HG02870 (cell line): ENCODE data around the gene NHERF1.

Experiments used
- ATAC-seq: cut with Tn5 transposase; IDR thresholded peaks from one replicate; pipeline ENCODE4 v1.9.1; 2021; ENCODE audit warnings: mild to moderate bottlenecking, moderate library complexity; ENCODE audit not compliant: unreplicated experiment

The NHERF1 gene

GRCh38 chr17:74782571-74782970, 34.1 kb downstream of the NHERF1 start:
- no peak for ATAC-seq

GRCh38 chr17:74784125-74784810, 35.8 kb downstream of the NHERF1 start:
- ATAC-seq = no peak

- no peak for ATAC-seq
Observed at GRCh38 chr17:74785096-74785980, 36.9 kb downstream of the NHERF1 start.

DNA sequence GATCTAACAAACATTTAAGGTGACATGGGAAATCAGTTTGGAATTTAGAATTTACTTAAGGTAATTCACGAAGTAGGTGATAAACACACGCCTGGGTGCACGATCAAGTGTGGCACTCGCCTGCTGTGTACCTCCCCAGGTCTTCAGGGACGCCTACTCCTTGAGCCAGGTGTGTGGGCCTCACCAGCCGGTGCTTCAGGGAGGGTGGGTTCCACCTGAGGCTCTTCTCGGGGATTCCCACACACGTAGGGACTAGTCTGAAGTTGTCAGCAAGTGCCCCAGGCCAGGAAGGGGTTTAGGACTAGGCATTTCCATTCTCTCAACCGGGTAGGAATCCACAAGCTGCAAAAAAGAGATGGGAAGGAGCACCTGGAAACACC, 37.5 kb downstream of the NHERF1 start:
- no peak for ATAC-seq

DNA sequence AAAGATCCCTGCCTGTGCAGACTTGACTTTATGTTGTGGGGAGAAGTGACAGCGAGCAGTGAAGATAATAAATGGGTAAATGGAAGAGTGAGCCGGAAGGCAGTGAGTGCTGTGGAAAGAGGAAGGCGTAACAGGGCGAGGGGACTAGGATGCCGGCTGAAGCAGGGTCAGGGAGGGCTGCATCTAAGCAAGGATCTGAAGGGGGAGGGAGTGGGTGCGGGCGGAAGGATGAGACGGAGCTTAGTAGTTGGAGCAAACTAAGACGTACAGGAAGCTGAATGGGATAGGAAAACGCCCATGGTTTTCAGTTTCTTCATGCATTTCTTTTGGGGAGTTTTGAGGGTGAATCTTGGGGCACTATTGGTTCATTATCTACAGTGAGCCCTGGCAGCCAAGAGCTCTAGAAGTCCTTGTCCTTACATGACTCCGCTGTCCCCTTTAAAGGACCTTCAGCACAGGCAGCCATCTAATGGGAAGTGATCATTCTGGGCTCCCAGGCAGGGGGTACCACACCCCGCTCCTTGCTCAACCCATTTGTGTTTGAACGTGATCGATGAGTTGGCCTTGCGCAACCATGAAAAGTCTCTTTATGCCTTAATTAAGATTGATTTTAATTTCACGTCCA, 38.1 kb downstream of the NHERF1 start:
- no peak for ATAC-seq

DNA sequence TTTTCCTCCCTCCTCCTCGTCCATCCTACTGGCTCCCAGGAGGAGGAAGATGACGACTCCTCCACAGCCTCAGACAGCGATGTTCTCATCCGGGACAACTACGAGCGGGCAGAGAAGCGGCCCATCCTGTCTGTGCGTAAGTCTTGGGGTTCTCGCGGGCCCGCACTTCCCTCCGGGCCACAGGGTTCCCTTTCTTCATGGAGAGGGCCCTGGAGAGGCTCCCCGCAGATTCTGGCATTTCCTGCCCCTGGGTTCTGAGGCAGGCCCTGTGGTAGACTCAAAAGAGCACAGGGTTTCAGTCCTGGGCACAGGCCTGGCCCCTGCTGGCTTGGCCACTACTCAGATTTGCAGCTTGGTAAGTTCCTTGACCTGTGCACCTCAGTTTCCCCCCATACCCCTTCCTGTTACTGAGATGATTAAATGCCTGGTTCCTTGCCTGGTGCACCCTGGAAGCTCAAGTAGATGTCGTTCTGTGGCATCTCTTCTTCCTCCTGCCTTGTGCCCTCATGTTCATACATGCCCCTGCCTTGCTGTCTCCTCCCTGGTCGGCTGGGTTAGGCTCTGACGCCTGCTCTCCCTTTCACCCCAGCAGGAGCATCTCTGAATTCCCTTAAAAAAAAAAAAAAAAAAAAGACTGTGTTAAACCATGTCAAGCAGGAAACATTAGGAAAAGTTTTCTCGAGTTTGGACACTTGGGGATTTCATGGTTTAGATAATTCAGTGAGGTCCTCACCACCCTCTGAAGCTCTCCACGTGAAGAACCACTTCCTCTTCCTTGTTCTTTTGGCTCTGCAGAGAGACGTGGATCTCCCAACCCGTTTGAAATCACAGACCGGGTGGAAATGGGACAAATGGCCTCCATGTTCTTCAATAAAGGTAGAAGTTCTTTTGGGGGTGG, 42.0 kb downstream of the NHERF1 start:
- ATAC-seq = no peak

- ATAC-seq = no peak
Observed at GRCh38 chr17:74792586-74793105, 44.2 kb downstream of the NHERF1 start.

GRCh38 chr17:74795327-74796020, 47.0 kb downstream of the NHERF1 start:
- ATAC-seq = no peak

GRCh38 chr17:74796211-74796610, 47.8 kb downstream of the NHERF1 start:
- ATAC-seq = no peak

DNA sequence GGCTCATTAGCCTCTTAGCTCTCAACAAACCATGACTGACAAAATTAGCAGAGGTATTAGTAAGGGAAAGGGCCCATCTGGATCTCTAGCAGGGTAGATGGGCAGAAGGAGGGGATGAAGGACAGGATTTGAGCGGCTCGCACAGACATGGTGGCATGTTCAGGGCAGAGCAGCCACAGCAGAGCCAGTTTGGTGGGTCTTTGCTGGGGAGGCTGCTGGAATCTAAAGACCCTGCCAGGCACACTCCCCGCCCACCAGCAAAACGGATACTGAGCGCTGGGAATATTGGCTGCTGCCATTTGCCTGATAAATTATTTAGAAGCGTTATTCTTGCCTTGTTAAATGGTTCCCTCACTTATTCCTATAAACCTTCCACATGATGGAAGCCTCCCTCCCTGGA, 48.4 kb downstream of the NHERF1 start:
- ATAC-seq = no peak

- ATAC-seq = no peak
Observed at GRCh38 chr17:74797824-74798223, 49.4 kb downstream of the NHERF1 start.

DNA sequence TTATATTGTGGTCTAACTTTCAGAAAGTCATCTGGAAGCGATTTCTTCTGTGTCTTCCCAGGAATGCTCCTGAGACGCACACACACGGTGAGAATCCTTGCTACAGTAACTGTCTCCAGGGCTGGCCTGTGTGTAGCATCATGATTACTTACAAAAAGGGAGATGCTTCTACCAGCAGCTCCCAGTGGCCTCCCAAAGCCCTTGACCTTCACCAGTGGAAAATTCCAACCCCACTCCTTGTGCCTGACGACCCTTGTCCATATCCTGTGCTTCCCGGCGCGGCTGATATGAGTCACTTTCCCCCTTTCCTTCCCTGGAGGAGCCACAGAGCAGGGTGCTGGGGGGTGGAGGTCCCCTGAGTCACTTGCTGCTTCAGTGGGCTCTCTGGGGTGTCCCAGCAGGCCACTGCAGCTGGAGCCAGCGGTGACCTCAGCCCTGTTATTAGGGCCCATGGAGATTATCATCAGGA, 49.8 kb downstream of the NHERF1 start:
- ATAC-seq = no peak

GRCh38 chr17:74799097-74799496, 50.7 kb downstream of the NHERF1 start:
- ATAC-seq = no peak

DNA sequence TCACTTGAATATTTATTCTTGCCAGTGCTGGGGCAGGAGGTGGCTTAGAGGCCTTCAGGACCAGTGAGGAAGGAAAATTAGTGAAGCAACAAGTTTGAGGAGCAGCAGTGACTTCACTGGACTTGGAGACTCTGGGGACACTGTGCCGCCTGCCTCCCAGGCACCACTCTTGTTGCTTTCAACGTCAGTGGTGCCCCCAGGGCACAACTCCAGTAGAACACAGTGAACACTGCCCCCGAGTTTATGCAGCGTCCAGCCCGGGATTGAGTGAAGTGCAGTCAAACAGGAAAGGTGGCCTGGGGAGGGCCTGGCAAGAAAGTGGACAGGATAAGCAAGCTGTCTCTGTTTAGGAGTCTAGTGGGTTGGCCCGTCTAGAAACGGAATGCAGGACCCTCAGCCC, 52.1 kb downstream of the NHERF1 start:
- no peak for ATAC-seq

DNA sequence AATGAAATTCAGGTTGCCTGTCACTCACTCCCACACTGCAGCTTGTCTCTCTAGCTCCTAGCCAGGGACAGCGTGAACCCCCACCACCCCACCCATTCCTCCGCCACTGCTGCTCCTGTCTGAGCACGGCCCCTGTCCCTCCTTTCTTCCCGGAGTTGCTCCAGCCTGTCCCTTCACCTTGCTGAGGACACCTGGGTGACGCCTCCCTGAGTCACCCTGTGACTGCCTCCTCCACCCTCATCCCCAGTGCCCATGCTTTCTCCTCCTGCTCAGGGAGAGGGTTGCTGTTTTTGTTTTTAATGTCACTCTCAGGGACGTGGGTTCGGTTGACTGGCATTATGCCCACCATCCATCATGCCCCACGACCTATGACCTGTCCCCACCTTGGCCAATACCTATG, 53.5 kb downstream of the NHERF1 start:
- no peak for ATAC-seq

- no peak for ATAC-seq
Observed at GRCh38 chr17:74803388-74803930, 55.0 kb downstream of the NHERF1 start.

DNA sequence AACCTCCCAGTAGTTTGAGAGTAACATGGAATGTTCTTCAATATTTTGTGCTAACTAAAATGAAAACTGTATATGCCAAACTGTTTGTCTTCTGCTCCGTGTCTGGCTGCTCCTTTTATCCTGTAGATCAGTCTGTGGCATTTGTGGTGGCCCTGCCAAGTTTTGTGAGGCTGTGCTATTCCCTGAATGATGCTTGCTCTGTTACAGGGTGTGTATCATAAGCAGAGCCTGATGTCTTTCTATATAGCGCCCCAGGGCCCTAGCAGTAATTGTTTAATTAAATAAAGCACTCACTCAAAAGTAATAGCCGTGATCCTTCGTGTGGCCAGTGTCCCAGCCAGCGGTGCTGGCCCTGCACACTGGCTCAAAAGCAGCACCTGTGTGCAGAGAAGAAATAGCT, 55.5 kb downstream of the NHERF1 start:
- ATAC-seq = no peak

DNA sequence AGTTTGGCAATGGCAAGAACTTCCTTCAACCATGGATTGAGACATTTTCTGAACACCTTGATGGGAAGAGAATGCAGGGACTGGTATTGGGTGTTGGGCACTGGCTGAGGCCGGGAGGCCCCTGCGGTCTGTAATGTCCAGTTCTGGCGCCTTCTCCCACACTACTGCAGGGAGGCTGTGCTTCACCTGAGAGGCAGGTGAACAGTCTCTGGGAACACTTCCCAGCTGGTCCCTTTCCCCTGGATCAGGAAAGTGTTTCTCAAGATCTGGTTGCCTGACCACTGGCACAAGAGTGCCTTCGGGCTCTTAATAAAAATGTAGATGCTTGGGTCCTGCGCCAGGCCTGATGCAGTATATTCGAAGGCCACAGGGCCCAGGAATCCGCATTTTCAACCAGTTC, 56.3 kb downstream of the NHERF1 start:
- no peak for ATAC-seq

GRCh38 chr17:74805591-74805991, 57.2 kb downstream of the NHERF1 start:
- no peak for ATAC-seq

DNA sequence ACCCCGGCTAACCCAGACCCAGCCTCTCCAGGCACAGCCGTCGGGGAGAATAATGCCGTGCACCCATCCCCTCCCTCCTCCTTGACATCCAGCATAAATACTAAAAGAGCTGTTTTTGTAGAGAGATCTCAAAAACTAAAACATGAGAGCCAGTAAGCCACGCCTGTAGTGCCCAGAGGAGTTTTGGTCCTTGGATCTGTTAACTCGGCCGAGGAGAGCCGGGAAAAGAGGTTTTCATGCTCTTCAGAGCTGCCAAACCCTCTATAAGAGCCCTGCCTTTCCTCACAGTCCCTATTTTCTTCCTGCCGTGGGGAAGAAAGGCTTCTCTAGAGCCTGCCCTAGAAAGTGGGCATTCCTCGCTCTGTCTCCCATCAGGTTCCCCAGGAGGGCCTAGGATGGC, 57.9 kb downstream of the NHERF1 start:
- no peak for ATAC-seq
